T47D (cell line): ENCODE data around the gene RTN4RL1.
A peak's percentile ranks its signal among the peaks of the same experiment; 100 is the strongest.

Source experiments
- DNase-seq, 2 experiments: peaks; one replicate each; pipeline versions ENCODE4 v3.0.0 to v3.0.0-alpha.2; 2011 to 2012; ENCODE audit warnings: low read depth in 1 of 2, low spot score in 1 of 2
- JUND ChIP-seq: IDR thresholded peaks from 2 replicates; pipeline ENCODE4 v1.6.1; 2012; ENCODE audit warnings: low read depth
- in situ Hi-C: cut with HindIII; loops from 2 replicates; pipeline ENCODE4 v1.10.0; 2016; ENCODE audit warnings: low sequenced_read_pairs, low pct_unique_long_range_greater_than_20kb

Gene RTN4RL1

DNA sequence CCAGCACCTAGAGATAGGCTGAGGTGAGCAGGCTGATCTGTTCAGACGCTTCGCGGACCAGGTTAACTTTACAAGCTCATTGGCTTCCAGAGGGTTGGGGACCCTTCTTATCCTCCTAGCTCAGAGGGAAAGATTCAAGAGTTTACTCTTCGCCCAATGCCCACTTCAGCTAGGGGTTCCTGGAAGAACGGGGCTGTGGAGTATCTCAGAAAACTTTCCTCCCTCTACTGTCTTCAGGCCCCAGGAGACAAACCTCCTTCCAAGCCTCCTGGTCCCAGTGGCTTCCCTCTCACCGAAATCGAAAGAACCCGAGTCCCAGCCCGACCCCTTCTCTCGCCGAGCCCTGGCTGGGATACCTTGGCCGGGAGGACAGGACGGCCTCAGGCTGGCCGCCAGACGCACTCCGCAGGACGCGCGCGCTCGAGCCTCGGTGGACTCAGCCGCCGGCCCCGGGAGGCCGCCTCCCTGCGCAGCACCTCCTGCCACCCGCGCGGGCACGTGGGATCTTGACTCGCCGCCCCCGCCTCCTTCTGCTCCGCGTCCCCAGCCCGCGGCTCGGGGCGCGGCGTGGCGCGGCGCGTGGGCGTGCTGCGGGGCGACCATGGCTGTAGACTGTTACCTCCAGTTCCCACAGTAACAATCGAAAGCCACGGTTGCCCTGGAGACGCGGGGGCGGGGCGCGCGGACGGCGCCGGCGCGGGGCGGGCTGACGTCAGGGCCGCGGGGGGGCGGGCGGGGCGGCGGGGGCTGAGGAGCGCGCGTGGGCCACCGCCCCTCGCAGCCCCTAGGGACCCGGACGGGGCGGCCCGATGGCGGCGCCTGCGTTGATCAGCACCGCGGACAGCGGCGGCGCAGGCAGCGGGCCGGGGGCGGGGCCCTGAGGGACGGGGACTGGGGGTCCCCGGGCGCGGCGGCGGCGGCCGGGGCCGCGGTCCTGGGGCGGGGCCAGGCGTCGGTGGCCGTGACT lies 24.5 kb upstream of the RTN4RL1 start:
- peak in 1 of 2 experiments; percentile 82 for DNase-seq
- in situ Hi-C loops: no loop called here
- TF ChIP-seq JUND: no peak

DNA sequence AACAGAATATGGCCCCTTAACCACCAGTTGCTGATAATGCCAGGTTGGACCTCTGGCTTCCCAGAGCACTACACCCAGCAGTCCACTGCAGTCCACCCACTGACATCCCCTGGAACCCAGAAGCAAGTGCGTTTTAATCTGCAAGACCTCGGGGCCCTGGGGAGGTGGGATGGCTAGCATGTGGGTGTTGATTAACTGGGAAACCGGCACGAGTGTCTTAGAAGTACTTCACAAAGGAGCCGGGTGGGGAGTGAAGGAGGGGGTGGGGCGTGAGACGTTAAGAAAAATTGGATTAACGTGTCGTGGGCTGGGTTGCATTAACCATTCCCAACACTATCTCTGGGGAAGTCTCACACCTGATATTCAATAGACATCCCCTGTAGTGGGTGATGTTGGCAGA lies 23.7 kb upstream of the RTN4RL1 start:
- DNase-seq: no peak
- TF ChIP-seq JUND: no peak
- in situ Hi-C loops: no loop called here

DNA sequence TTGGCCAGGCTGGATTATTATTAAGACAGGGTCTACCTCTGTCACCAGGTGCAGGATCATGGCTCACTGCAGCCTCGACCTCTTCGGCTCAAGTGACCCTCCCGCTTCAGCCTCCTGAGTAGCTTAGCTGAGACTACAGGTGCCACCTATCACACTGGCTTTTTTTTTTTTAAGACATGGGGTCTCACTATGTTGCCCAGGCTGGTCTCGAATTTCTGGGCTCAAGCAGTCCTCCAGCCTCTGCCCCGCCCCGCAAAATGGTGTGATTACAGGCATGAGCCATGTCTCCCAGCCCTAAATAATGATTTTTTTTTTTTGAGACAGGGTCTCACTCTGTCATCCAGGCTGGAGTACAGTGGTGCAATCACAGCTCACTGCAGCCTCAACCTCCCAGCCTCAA lies 22.5 kb upstream of the RTN4RL1 start:
- DNase-seq: no peak
- in situ Hi-C loops: no loop called here
- TF ChIP-seq JUND: no peak

DNA sequence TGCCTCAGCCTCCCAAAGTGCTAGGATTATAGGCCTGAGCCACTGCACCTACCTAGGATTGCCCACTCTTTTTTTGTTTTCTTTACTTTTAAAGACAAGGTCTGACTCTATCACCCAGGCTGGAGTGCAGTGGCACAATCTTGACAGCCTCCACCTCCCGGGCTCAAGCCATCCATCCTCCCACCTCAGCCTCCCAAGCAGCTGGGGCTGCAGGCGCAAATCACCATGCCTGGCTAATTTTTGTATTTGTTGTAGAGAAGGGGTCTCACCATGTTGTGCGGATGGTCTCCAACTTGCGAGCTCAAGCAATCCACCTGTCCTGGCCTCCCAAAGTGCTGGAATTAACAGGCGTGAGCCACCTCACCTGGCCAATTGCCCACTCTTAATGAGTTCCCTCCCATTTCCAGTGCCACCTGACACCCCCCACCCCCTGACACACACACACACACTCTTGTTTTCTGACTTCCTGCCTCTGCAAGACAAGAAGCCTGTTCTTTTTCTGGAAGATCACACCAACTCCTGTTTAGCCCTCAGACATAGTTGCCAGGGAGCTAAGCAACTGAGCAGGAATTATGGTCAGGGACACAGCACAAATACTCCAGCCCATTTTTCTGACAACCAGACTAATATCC lies 19.2 kb upstream of the RTN4RL1 start:
- TF ChIP-seq JUND: no peak
- DNase-seq: no peak
- in situ Hi-C loops: no loop called here

DNA sequence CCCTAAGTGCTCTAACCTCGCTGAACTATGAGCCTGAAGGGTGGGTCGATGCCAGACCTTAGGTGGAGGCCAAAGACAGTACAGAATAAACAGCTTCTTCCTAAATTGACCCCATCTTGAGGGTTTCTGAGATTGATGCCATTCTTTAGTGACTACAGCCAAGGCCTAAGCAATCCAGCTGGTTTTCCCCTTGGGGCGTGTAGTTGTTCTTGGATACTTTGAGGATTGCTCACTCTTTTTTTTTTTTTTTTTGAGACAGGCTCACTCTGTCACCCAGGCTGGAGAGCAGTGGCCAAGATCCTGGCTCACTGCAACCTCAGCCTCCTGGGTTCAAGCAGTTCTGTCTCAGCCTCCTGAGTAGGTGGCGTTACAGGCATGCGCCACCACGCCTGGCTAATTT lies 18.7 kb upstream of the RTN4RL1 start:
- in situ Hi-C loops: no loop called here
- TF ChIP-seq JUND: no peak
- DNase-seq: no peak

DNA sequence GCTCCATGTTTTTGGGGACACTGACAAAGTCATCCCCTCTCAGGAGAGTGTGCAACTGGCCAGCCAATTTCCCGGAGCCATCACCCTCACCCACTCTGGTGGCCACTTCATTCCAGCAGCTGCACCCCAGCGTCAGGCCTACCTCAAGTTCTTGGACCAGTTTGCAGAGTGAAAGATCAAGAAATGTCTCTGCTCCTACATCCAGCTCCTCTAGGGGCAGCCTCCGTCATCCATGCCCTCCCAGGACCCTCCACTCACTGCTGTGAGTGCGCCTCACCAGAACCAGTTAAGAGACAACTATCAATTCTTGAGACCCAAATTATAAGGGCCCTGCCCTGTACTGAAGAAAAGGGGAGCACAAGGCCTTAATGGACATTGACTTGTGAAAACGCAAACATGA lies 17.8 kb upstream of the RTN4RL1 start:
- TF ChIP-seq JUND: no peak
- no peak for DNase-seq
- in situ Hi-C loops: no loop called here

DNA sequence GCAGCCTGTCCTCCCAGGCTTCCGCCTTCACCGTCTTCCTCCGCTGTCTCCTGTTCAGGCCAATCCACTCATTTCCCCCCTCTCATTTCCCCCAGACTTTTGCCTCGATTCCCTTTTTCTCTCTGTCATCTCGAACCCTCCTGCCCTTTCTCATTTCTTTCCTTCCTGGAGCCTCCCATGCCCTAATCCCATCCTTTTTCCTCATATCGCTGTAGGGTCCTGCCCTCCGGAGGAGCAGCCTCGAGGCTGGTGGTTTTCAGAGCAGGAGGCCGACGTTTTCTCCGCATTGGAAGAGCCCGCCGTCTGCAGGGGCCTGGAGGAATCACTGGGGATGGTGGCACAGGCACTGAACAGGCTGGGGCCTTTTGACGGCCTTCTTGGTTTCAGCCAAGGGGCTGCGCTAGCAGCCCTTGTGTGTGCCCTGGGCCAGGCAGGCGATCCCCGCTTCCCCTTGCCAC lies 17.3 kb upstream of the RTN4RL1 start:
- in situ Hi-C loops: no loop called here
- no peak for TF ChIP-seq JUND
- no peak for DNase-seq

DNA sequence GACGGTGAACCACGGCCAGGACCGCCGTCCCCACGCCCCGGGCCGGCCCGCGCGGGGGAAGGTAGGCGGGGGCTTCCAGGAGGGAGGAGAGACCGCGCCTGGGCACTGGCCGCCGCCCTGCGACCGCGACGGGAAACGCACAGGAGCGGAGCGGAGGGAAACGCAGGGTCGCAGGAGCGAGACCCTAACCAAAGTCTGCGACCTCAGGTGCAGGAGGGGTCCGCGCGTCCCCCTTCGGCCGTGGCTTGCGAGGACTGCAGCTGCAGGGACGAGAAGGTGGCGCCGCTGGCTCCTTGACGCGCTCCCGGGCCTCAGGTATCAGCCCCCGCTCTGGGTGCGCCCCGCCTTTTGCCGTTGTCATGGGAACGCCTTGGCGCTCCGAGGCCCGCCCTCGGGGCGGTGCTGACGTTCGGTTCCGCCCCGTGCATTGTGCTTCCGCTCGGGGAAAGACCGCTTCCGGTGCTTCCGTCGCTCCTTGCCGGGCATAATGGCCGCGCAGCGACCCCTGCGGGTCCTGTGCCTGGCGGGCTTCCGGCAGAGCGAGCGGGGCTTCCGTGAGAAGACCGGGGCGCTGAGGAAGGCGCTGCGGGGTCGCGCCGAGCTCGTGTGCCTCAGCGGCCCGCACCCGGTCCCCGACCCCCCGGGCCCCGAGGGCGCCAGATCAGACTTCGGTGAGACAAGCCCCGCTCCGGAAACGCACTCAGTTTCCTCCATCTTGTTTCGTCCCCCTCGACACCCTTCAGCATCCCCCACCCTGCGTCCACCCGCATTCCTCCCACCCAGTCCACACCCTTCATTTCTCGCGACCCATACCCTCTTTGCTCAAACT lies 16.6 kb upstream of the RTN4RL1 start, which contains the start of gene OVCA2:
OVCA2 (plus strand) TSS at position 462 of the 829 bp plus-strand sequence; CDS start at position 488, 26 bp downstream.
- in situ Hi-C loops: no loop called here
- no peak for TF ChIP-seq JUND
- peak; percentile 68 to 94 for DNase-seq

DNA sequence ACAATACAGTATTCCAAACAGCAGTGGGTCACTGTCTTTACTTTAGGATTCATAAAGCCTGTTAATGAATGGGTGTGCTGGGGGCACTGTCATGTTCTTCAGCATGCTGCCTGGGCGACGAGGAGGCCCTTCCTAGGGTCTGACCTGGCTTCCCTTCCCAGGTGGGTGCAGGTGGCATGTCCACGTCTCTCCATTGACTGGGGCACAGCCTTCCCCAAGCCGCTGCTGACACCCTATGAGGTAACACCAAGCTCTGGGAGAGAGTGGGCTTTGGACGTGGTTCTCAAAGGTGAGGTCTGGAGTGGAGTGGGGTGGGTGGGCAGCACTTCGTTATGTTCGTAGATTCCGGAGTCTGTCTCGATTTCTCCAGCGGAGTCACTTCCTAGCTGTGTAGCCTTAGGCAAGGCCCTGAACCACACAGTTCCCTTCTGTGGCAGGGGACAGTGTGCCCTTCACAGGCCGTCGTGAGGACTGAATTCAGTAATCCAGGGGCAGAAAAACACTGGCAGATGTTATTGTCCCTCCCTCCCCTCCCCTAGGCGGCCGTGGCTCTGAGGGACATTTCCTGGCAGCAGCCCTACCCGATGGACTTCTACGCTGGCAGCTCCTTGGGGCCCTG lies 15.9 kb upstream of the RTN4RL1 start:
- no peak for TF ChIP-seq JUND
- DNase-seq: no peak
- in situ Hi-C loops: no loop called here

DNA sequence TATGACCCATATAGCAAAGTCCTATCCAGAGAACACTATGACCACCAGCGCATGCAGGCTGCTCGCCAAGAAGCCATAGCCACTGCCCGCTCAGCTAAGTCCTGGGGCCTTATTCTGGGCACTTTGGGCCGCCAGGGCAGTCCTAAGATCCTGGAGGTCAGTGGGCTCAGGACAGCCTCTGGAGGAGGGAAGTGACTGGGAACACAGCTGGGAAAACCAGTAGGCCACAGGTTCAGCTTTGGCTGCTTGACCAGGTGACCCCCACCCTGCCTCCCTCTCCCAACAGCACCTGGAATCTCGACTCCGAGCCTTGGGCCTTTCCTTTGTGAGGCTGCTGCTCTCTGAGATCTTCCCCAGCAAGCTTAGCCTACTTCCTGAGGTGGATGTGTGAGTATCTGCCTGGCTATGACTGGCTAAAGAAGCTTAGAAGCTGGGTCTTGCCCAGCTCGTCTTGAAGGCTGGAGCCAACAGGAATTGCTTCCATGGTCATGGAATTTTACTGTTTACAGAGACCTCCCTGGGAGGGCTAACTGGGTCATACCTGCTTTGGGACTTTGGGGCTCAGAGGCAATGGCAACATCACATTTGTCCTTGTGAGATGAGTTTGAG lies 15.2 kb upstream of the RTN4RL1 start:
- TF ChIP-seq JUND: no peak
- no peak for DNase-seq
- in situ Hi-C loops: no loop called here

DNA sequence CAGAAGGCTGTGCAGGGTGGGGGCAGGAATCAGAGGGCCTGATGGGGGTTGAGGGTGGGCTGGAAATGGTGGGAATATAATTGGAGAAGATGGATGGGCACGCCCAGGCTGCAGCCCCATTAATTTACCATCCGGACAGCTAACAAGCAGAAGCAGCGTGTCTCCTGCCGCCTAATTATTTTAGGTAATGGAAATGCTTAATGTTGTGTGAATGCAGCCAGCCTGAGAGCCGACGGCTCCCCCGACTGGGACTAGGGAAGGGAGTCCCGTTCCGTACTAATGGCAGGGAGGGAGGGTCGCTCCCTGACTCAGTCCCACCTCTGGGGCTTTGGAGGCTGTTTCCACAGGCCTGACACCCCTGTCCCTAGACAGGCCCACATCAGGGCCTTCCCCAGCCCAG lies 12.0 kb upstream of the RTN4RL1 start:
- DNase-seq: no peak
- no peak for TF ChIP-seq JUND
- in situ Hi-C loops: no loop called here
